ENCODE measurements around the gene SHROOM1. TPM values are rescaled to one million over a fixed set of nuclear protein-coding genes. Genes with fewer than 3 reads are reported as not detected.

Gene SHROOM1
- total RNA-seq, 2 experiments from 2014 or later: 2.5 to 2.7 TPM

DNA sequence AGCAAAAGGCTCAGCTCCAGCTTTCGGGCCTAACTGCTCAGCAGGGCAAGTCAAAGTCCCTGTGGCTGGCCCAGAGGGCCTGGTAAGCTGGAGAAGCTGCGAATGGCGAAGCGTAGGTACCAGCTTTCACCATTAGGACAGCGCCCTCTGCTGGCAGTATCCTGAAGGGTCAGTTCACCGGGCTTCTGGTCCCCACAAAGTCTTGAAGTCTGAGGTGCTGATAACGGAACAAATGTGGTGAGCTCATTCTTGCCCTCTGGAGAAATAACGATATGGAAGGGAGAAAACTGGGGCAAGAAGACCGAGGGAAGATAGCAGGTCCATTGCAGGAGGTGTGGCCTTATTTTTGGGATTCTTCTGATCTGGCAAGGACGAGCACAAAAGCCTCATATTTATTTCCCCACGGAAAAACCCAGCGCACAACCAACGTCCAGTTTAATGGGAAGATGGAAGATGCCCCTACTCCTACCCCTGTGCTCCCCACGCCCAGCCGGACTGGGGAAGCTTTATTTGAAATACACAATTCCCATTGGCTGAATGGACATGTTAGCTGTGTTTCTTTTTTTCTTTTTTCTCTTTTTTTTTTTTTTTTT is 10.2 kb downstream of the SHROOM1 start:
- Mint-ChIP-seq H3K4me1 (peaks cover 14% of the 10 kb centered on the region), H3K9me3 (no peaks in the 10 kb centered on the region), H3K27ac (no peak overlapping the region), H3K27me3 (peaks cover 39% of the 10 kb centered on the region), H3K36me3 (ENCODE audit: low read depth) (no peaks in the 10 kb centered on the region), H3K4me3 (no peak overlapping the region)
- ChIA-PET CTCF (interaction anchor here (0.6 to 5.8 kb wide), 60 partner anchors 9 to 453 kb away, joined by 3 to 78 read pairs (median 4); partner anchors contain the start of genes CCNI2, GDF9, SEPTIN8 and SHROOM1), POLR2A (interaction anchor here (1.5 kb wide), 1 partner anchor 292 kb away, joined by 5 read pairs; no protein-coding TSS in a partner anchor)
- peak; percentile 92 for DNase-seq

DNA sequence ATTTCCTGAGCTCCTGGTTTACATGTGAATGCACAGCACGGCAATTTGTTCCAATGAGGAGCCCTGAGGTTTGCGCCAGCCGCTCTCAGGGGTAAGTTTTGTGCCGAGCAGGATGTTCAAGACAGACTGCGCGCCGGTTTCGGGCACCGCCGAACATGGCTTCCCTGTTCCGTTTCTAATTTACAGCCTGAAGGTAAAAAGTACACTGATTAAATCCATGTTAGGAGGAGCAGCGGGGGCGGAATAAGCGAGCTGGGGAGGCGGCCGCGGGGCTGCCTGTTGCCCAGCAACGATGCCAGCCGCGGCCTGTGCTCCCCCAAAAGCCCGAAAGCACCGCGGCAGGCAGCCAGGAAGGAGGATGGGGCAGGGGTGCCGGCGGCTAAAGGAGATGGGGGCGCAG is 11.0 kb downstream of the SHROOM1 start:
- H3K27me3 Mint-ChIP-seq: peaks cover 38% of the 10 kb centered on the region
- H3K9me3 Mint-ChIP-seq: no peaks in the 10 kb centered on the region
- ChIA-PET POLR2A (interaction anchor here (1.0 to 1.5 kb wide), 2 partner anchors 291 to 352 kb away, joined by 3 to 5 read pairs; no protein-coding TSS in a partner anchor), CTCF (interaction anchor here (0.6 to 5.8 kb wide), 43 partner anchors 9 to 452 kb away, joined by 3 to 78 read pairs (median 4); partner anchors contain the start of genes CCNI2, GDF9, SEPTIN8 and SHROOM1)
- no peaks in the 10 kb centered on the region for H3K36me3 Mint-ChIP-seq (ENCODE audit: low read depth)
- H3K4me3 Mint-ChIP-seq: no peak overlapping the region
- H3K27ac Mint-ChIP-seq: no peak overlapping the region
- H3K4me1 Mint-ChIP-seq: peaks cover 15% of the 10 kb centered on the region
- DNase-seq: no peak

DNA sequence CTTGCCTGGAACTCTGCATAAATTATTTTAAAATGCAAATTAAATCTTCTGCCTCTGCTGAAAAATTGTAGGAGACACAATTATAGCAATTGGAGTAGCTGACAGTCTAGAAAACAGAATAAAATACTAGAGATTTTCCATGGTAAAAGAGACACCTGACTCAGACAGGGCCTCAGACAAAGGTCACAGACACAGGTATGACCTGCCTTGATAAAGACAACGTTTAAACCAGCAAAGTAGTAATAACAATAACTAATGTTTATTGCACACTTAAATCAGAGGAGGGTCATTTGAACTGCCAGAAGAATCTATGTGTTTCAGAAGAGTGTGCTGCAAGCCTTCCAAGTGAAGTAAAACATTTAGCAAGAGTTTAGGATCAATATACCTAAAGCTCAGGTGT is 13.4 kb downstream of the SHROOM1 start:
- CTCF ChIA-PET: interaction anchor here (1.2 to 5.8 kb wide), 5 partner anchors 11 to 290 kb away, joined by 3 to 78 read pairs (median 3); partner anchors contain the start of gene SHROOM1

DNA sequence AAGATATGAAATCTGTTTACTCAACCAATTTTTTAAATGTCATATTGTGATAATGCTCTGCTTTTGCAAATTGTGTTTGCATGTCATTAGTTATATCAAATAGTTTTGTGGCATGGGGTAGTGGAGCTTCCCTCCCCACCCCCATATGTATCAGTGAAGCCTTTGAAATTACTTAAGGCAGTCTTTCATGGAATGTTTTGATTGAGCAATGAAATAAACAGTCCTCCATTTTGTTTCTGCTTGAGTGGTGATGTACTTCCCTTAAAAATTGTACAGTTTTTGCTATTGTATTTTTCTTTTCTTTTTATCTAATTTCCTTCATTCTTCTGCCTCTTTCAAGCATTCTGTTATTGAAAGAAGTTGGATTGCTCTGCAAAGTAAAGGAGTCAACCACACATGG is 13.9 kb downstream of the SHROOM1 start:
- no peaks in the 10 kb centered on the region for H3K9me3 Mint-ChIP-seq
- peaks cover 23% of the 10 kb centered on the region for H3K4me1 Mint-ChIP-seq
- no peak overlapping the region for H3K27ac Mint-ChIP-seq
- ChIA-PET POLR2A (no interaction called here), CTCF (interaction anchor here (1.2 to 5.8 kb wide), 3 partner anchors 12 to 289 kb away, joined by 3 to 78 read pairs (median 36); partner anchors contain the start of gene SHROOM1)
- DNase-seq: no peak
- H3K36me3 Mint-ChIP-seq (ENCODE audit: low read depth): no peaks in the 10 kb centered on the region
- H3K27me3 Mint-ChIP-seq: peaks cover 40% of the 10 kb centered on the region
- no peak overlapping the region for H3K4me3 Mint-ChIP-seq

More for the DNA sequence above, 13.4 kb downstream of the SHROOM1 start:
- H3K36me3 Mint-ChIP-seq (ENCODE audit: low read depth): no peaks in the 10 kb centered on the region
- H3K4me3 Mint-ChIP-seq: no peak overlapping the region
- H3K9me3 Mint-ChIP-seq: no peaks in the 10 kb centered on the region
- H3K27ac Mint-ChIP-seq: no peak overlapping the region
- no peak for DNase-seq
- H3K4me1 Mint-ChIP-seq: peaks cover 23% of the 10 kb centered on the region
- peaks cover 40% of the 10 kb centered on the region for H3K27me3 Mint-ChIP-seq
- POLR2A ChIA-PET: no interaction called here

DNA sequence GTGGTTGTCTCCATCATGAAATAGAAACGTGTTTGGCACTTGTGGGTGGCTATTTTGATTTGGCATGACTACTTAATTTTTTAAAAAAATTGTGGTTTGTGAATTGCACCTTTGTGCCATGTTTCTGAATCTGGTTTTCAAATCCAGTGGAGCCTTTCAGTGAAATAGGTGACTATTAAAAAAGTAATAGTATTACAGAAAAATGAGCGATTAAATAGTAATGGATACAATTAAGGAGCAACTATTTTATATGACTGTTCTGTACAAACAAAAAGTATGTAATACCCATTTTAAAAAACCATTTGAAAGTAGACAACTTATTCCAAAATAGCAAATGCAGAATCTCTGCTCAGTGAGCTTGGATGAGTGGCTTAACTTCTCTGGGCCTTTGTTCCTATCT is 14.4 kb downstream of the SHROOM1 start:
- peaks cover 44% of the 10 kb centered on the region for H3K27me3 Mint-ChIP-seq
- ChIA-PET POLR2A (no interaction called here), CTCF (interaction anchor here (5.5 kb wide), 1 partner anchor 12 kb away, joined by 36 read pairs; the partner anchor contains the start of gene SHROOM1)
- H3K4me1 Mint-ChIP-seq: peaks cover 23% of the 10 kb centered on the region
- DNase-seq: no peak
- H3K4me3 Mint-ChIP-seq: no peak overlapping the region
- no peaks in the 10 kb centered on the region for H3K36me3 Mint-ChIP-seq (ENCODE audit: low read depth)
- no peak overlapping the region for H3K27ac Mint-ChIP-seq
- H3K9me3 Mint-ChIP-seq: no peaks in the 10 kb centered on the region

DNA sequence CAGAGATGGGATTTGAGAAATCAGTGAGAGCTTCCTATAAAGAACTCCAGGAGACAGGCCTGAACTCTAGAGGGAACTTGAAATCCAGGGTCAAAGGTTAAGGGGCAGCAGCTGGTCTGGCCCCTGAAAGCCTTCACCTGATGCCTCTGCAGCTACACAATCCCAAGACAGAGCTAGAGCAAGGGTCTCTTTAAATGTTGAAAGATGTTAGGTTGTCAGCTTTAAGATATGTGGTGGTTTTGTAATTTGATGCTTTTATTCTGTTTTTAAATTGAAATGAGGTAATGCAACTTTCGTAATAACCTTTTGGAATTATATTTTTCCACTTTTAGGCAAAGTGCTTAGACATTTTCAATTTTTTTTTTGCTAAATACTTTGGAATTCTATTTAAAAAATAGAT is 15.0 kb downstream of the SHROOM1 start:
- no peak for DNase-seq
- H3K27ac Mint-ChIP-seq: no peak overlapping the region
- peaks cover 51% of the 10 kb centered on the region for H3K27me3 Mint-ChIP-seq
- H3K36me3 Mint-ChIP-seq (ENCODE audit: low read depth): no peaks in the 10 kb centered on the region
- ChIA-PET CTCF (interaction anchor here (5.5 kb wide), 1 partner anchor 13 kb away, joined by 36 read pairs; the partner anchor contains the start of gene SHROOM1), POLR2A (no interaction called here)
- H3K4me1 Mint-ChIP-seq: peaks cover 22% of the 10 kb centered on the region
- no peaks in the 10 kb centered on the region for H3K9me3 Mint-ChIP-seq
- peak overlapping the region; percentile 38 for H3K4me3 Mint-ChIP-seq

DNA sequence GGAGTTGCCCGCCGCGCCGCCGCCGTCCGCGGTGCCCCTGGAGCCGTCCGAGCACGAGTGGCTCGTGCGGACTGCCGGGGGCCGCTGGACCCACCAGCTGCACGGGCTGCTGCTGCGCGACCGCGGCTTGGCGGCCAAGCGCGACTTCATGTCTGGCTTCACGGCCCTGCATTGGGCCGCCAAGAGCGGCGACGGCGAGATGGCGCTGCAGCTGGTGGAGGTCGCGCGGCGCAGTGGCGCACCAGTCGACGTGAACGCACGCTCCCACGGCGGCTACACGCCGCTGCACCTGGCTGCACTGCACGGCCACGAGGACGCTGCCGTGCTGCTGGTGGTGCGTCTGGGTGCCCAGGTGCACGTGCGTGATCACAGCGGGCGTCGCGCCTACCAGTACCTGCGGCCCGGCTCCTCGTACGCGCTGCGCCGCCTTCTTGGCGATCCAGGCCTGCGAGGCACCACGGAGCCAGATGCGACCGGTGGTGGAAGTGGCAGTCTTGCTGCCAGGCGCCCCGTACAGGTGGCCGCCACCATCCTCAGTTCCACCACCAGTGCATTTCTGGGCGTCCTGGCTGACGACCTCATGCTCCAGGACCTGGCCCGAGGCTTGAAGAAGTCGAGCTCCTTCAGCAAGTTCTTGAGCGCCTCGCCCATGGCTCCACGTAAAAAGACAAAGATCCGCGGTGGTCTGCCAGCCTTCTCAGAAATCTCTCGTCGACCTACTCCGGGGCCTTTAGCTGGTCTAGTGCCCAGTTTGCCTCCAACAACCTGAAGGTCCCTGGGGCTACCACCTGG is 15.7 kb downstream of the SHROOM1 start:
- H3K9me3 Mint-ChIP-seq: no peaks in the 10 kb centered on the region
- no peak for DNase-seq

DNA sequence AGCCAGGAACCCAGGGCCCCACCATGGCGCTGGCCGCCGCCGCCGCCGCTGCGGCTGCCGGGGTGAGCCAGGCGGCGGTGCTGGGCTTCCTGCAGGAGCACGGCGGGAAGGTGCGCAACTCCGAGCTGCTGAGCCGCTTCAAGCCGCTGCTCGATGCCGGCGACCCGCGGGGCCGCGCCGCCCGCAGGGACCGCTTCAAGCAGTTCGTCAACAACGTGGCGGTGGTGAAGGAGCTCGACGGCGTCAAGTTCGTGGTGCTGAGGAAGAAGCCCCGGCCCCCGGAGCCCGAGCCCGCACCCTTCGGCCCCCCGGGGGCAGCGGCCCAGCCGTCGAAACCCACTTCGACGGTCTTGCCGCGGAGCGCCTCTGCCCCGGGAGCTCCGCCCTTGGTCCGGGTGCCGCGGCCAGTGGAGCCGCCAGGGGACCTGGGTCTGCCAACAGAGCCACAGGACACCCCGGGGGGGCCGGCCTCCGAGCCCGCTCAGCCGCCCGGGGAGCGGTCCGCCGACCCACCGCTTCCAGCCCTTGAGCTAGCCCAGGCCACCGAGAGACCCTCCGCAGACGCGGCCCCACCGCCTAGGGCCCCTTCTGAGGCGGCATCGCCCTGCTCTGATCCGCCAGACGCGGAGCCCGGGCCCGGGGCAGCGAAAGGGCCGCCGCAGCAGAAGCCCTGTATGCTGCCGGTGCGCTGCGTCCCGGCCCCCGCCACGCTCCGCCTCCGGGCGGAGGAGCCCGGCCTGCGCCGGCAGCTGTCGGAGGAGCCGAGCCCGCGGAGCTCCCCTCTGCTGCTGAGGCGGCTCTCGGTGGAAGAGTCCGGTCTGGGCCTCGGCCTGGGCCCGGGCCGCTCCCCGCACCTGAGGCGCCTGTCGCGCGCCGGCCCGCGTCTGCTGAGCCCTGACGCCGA is 16.6 kb downstream of the SHROOM1 start:
- no peak overlapping the region for H3K4me3 Mint-ChIP-seq
- POLR2A ChIA-PET: interaction anchor here (0.6 to 1.4 kb wide), 6 partner anchors 10 to 201 kb away, joined by 3 to 5 read pairs (median 3); partner anchors contain the start of genes CCNI2, GDF9, SHROOM1 and UQCRQ

More for the DNA sequence above, 15.7 kb downstream of the SHROOM1 start:
- CTCF ChIA-PET: interaction anchor here (1.4 to 5.5 kb wide), 2 partner anchors 13 to 288 kb away, joined by 9 to 36 read pairs; partner anchors contain the start of gene SHROOM1
- POLR2A ChIA-PET: interaction anchor here (1.1 to 1.4 kb wide), 2 partner anchors 9 to 67 kb away, joined by 3 to 4 read pairs; partner anchors contain the start of gene CCNI2
- Mint-ChIP-seq H3K27me3 (peaks cover 50% of the 10 kb centered on the region), H3K4me3 (peak overlapping the region; percentile 38), H3K4me1 (peaks cover 16% of the 10 kb centered on the region), H3K36me3 (ENCODE audit: low read depth) (no peaks in the 10 kb centered on the region), H3K27ac (no peak overlapping the region)

DNA sequence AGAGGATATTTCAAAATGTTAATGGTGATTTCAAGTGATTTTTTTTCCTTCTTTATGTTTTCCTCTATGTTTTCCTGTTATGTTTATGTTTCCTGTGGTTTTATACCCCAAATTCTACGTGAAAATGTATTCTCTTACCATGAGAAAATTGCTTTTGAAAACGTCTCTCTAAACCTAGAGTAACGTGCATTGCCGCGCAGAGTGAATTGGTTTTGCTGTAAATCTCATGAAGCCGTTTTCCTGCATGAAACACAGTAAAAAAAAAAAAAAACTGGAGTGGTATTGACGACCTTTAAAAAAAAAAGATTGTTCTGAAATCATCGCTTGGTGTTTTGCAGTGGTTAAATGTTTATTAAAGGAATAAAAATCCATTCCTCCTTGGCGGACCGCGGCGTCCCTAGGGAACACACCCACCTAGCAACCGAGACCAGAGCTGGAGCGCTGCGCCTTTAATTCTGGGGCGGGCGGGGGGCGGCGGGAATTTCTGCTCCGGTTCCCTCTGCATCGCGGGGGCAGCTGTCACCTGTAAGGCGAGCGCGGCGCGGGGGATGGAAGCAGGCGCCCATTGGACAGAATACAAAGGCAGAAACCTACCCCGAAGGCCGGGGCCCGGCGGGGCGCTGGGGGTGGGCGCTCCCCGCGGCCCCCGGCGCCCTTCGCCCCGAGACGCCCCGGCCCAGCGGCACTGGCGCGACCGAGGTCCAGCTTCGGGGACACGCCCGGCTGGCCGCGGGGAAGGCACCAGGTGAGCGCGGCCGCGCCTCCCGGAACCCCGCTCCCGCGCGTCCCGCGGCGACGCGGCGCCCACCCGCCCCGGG is 17.5 kb downstream of the SHROOM1 start, which contains the start of gene SOWAHA:
SOWAHA (plus strand) TSS at position 522 of the 818 bp plus-strand sequence. CDS start 320 bp downstream, outside the sequence.
- H3K9me3 Mint-ChIP-seq: no peaks in the 10 kb centered on the region
- peak within 1 kb of the TSS; percentile 56 for H3K4me3 Mint-ChIP-seq
- CTCF ChIA-PET: interaction anchor here (1.2 to 5.5 kb wide), 3 partner anchors 15 to 307 kb away, joined by 4 to 36 read pairs (median 9); partner anchors contain the start of gene SHROOM1
- no peaks in the 10 kb centered on the region for H3K36me3 Mint-ChIP-seq (ENCODE audit: low read depth)
- POLR2A ChIA-PET: interaction anchor here (1.0 to 1.4 kb wide), 4 partner anchors 10 to 53 kb away, joined by 3 to 5 read pairs (median 4); partner anchors contain the start of genes GDF9, SHROOM1 and UQCRQ
- no peak for DNase-seq
- H3K27ac Mint-ChIP-seq: no peak within 1 kb of the TSS
- peaks cover 49% of the 10 kb centered on the region for H3K27me3 Mint-ChIP-seq
- peaks cover 12% of the 10 kb centered on the region for H3K4me1 Mint-ChIP-seq

More for the DNA sequence above, 16.6 kb downstream of the SHROOM1 start:
- peaks cover 12% of the 10 kb centered on the region for H3K4me1 Mint-ChIP-seq
- CTCF ChIA-PET: interaction anchor here (1.2 to 5.5 kb wide), 3 partner anchors 14 to 308 kb away, joined by 4 to 36 read pairs (median 9); partner anchors contain the start of gene SHROOM1
- DNase-seq: no peak
- H3K9me3 Mint-ChIP-seq: no peaks in the 10 kb centered on the region
- H3K36me3 Mint-ChIP-seq (ENCODE audit: low read depth): no peaks in the 10 kb centered on the region
- no peak overlapping the region for H3K27ac Mint-ChIP-seq
- peaks cover 50% of the 10 kb centered on the region for H3K27me3 Mint-ChIP-seq

DNA sequence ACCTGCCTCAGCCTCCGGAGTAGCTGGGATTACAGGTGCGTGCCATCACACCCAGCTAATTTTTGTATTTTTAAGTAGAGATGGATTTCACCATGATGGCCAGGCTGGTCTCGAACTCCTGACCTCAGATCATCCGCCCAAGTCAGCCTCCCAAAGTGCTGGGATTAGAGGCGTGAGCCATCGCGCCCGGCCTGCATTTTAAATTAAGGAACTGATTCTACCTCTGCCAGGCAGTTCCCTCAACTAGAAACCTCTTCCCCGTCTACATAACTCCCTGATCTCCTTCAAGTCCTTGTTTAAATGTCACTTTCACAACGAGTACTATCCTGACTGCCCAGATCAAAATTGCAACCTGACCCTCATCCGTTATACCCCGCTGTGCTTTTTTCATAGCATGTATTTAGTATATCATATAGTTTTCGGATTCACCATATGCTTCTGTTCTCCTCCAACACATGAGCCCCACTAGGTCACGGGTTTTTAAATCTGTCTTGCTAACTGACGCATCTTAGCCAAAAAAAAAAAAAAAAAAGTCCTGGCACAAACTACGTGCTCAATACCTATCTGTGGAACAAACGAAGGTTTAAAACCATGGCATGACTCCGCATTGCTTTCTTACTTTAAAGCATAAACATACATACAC is 18.2 kb downstream of the SHROOM1 start:
- ChIA-PET CTCF (interaction anchor here (1.0 to 1.6 kb wide), 3 partner anchors 8 to 311 kb away, joined by 3 to 5 read pairs (median 4); no protein-coding TSS in a partner anchor), POLR2A (no interaction called here)

DNA sequence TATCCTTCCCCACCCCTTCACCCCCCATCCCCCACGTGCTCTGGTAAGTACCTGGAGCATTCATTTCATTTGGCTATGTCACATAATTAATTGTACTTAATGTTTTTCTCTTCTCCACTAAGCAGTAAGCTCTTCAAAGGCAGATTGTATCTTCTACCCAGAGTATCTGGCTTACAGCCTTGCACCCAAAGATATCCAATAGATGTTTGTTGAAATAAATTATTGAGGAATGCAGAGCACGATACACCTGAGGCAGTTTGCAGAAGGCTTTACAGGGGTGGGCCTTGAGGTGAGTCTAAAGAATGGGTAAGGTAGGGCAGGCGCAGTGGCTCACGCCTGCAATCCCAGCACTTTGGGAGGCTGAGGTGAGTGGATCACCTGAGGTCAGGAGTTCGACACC is 19.8 kb downstream of the SHROOM1 start:
- ChIA-PET CTCF (interaction anchor here (1.0 to 1.6 kb wide), 3 partner anchors 10 to 310 kb away, joined by 3 to 7 read pairs (median 5); no protein-coding TSS in a partner anchor), POLR2A (no interaction called here)
- H3K4me3 Mint-ChIP-seq: no peak overlapping the region
- DNase-seq: no peak
- H3K27me3 Mint-ChIP-seq: peaks cover 54% of the 10 kb centered on the region
- no peak overlapping the region for H3K27ac Mint-ChIP-seq
- no peaks in the 10 kb centered on the region for H3K9me3 Mint-ChIP-seq
- H3K4me1 Mint-ChIP-seq: peaks cover 12% of the 10 kb centered on the region
- no peaks in the 10 kb centered on the region for H3K36me3 Mint-ChIP-seq (ENCODE audit: low read depth)

More for the DNA sequence above, 18.2 kb downstream of the SHROOM1 start:
- no peak for DNase-seq
- Mint-ChIP-seq H3K36me3 (ENCODE audit: low read depth) (no peaks in the 10 kb centered on the region), H3K27me3 (peaks cover 53% of the 10 kb centered on the region), H3K4me1 (peaks cover 12% of the 10 kb centered on the region), H3K4me3 (peak overlapping the region; percentile 56), H3K9me3 (no peaks in the 10 kb centered on the region), H3K27ac (no peak overlapping the region)
